ENCODE data around the gene ERF. TPM values are rescaled to one million over a fixed set of nuclear protein-coding genes. Genes with fewer than 3 reads are reported as not detected.

The ERF gene
- polyA plus RNA-seq, 2 of the 4 experiments (the other 2 are of a cell fraction), result 103 to 120 TPM

GRCh38 chr19:42200116-42200715 is 54.7 kb downstream of the ERF start:
- H3K4me2 ChIP-seq, result no peak overlapping the region
- POLR2A ChIA-PET, result no interaction called here
- WGBS (ENCODE audit: missing lambda C conversion rate), result 79% methylated on average over 5 of the region's 5 CpGs
- no peaks in the 10 kb centered on the region for H3K9me3 ChIP-seq
- FAIRE-seq (peak; percentile 43), ATAC-seq (no peak), DNase-seq (ENCODE audit: low read depth in 1 of 2, low spot score in 1 of 2) (no peak)
- CTCF ChIA-PET, result interaction anchor here (0.7 to 13.0 kb wide), 7 partner anchors 15 to 220 kb away, joined by 3 to 136 read pairs (median 13); partner anchors contain the start of gene POU2F2
- TF ChIP-seq FOXS1 (CRISPR knock-in tag; IDR thresholded peaks at IDR 0.05) (no peak), ATOH8 (CRISPR knock-in tag; IDR thresholded peaks at IDR 0.05; ENCODE audit: low read depth) (no peak), FOSL2 (IDR thresholded peaks at IDR 0.05) (no peak), FOSL2 (CRISPR knock-in tag; IDR thresholded peaks at IDR 0.05) (no peak), RFX5 (IDR thresholded peaks at IDR 0.05) (no peak), SREBF2 (IDR thresholded peaks at IDR 0.05) (no peak), HOXA7 (CRISPR knock-in tag; IDR thresholded peaks at IDR 0.05) (no peak), NFE2L2 (conservative IDR thresholded peaks at IDR 0.05; ENCODE audit: low read length) (no peak), REST (IDR thresholded peaks at IDR 0.05) (no peak), MAX (IDR thresholded peaks at IDR 0.05) (no peak)
- H3K27ac ChIP-seq, result 0 out of 6 replicates have a peak overlapping the region, but pooled peaks of 1 of the 2 experiments have one; percentile 9
- H3K4me1 ChIP-seq, result no peaks in the 10 kb centered on the region
- no peak overlapping the region for H3K4me3 ChIP-seq

- Histone ChIP-seq H3K4me1 (no peaks in the 10 kb centered on the region), H3K4me2 (no peak overlapping the region), H3K4me3 (no peak overlapping the region), H3K27ac (peak overlapping the region in 1 of 2 experiments; percentile 9; a peak in 1 of 6 replicates), H3K9me3 (no peaks in the 10 kb centered on the region)
- DNase-seq (ENCODE audit: low read depth in 1 of 2, low spot score in 1 of 2), result no peak
- 94% methylated on average over 32 of the region's 32 CpGs for WGBS (ENCODE audit: missing lambda C conversion rate)
- no peak for FAIRE-seq
- ChIA-PET POLR2A (no interaction called here), CTCF (interaction anchor here (0.6 to 13.0 kb wide), 6 partner anchors 16 to 123 kb away, joined by 3 to 136 read pairs (median 11); partner anchors contain the start of gene POU2F2)
- TF ChIP-seq EHF (CRISPR knock-in tag; IDR thresholded peaks at IDR 0.05), result no peak
- peak in 1 of 2 experiments; percentile 35; a peak in 3 of 6 replicates for ATAC-seq
Observed at GRCh38 chr19:42199440-42200115, 55.4 kb downstream of the ERF start.

- Histone ChIP-seq H3K4me1 (no peaks in the 10 kb centered on the region), H3K4me2 (no peak overlapping the region), H3K4me3 (no peak overlapping the region), H3K9me3 (no peaks in the 10 kb centered on the region; the same call in 2 of the 3 replicates), H3K27ac (no peak overlapping the region)
- POLR2A ChIA-PET, result no interaction called here
- ATAC-seq, result no peak; a peak in 1 of 6 replicates
- WGBS (ENCODE audit: missing lambda C conversion rate), result 90% methylated on average over 7 of the region's 7 CpGs
- CTCF ChIA-PET, result interaction anchor here (0.6 to 13.0 kb wide), 10 partner anchors 15 to 122 kb away, joined by 3 to 136 read pairs (median 3); partner anchors contain the start of gene POU2F2
- TF ChIP-seq HMGXB4 (CRISPR knock-in tag; IDR thresholded peaks at IDR 0.05; ENCODE audit: borderline replicate concordance) (no peak), USF2 (IDR thresholded peaks at IDR 0.05) (0 out of 2 replicates have a peak, but pooled peaks have one; percentile 15)
- no peak for FAIRE-seq
- DNase-seq (ENCODE audit: low read depth in 1 of 2, low spot score in 1 of 2), result no peak
Observed at GRCh38 chr19:42198676-42199439, 56.1 kb downstream of the ERF start.

Data from A549 (cell line).